ENCODE measurements around the gene HEY2.

DNA sequence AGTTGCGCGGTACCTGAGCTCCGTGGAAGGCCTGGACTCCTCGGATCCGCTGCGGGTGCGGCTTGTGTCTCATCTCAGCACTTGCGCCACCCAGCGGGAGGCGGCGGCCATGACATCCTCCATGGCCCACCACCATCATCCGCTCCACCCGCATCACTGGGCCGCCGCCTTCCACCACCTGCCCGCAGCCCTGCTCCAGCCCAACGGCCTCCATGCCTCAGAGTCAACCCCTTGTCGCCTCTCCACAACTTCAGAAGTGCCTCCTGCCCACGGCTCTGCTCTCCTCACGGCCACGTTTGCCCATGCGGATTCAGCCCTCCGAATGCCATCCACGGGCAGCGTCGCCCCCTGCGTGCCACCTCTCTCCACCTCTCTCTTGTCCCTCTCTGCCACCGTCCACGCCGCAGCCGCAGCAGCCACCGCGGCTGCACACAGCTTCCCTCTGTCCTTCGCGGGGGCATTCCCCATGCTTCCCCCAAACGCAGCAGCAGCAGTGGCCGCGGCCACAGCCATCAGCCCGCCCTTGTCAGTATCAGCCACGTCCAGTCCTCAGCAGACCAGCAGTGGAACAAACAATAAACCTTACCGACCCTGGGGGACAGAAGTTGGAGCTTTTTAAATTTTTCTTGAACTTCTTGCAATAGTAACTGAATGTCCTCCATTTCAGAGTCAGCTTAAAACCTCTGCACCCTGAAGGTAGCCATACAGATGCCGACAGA is 9.9 kb downstream of the HEY2 start:
- TF ChIP-seq, protein P1, sequence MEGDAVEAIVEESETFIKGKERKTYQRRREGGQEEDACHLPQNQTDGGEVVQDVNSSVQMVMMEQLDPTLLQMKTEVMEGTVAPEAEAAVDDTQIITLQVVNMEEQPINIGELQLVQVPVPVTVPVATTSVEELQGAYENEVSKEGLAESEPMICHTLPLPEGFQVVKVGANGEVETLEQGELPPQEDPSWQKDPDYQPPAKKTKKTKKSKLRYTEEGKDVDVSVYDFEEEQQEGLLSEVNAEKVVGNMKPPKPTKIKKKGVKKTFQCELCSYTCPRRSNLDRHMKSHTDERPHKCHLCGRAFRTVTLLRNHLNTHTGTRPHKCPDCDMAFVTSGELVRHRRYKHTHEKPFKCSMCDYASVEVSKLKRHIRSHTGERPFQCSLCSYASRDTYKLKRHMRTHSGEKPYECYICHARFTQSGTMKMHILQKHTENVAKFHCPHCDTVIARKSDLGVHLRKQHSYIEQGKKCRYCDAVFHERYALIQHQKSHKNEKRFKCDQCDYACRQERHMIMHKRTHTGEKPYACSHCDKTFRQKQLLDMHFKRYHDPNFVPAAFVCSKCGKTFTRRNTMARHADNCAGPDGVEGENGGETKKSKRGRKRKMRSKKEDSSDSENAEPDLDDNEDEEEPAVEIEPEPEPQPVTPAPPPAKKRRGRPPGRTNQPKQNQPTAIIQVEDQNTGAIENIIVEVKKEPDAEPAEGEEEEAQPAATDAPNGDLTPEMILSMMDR (IDR thresholded peaks at IDR 0.05), result no peak
- TF ChIP-seq EP300 (IDR thresholded peaks at IDR 0.05) (no peak), POLR2A (IDR thresholded peaks at IDR 0.05) (no peak)
